HG03432 (cell line): Measurements from ENCODE around the gene GRAMD2A.

Experiments
- ATAC-seq: cut with Tn5 transposase; IDR thresholded peaks from one replicate; pipeline ENCODE4 v1.9.1; 2021; ENCODE audit warnings: mild to moderate bottlenecking, moderate library complexity; ENCODE audit not compliant: unreplicated experiment

GRAMD2A gene

DNA sequence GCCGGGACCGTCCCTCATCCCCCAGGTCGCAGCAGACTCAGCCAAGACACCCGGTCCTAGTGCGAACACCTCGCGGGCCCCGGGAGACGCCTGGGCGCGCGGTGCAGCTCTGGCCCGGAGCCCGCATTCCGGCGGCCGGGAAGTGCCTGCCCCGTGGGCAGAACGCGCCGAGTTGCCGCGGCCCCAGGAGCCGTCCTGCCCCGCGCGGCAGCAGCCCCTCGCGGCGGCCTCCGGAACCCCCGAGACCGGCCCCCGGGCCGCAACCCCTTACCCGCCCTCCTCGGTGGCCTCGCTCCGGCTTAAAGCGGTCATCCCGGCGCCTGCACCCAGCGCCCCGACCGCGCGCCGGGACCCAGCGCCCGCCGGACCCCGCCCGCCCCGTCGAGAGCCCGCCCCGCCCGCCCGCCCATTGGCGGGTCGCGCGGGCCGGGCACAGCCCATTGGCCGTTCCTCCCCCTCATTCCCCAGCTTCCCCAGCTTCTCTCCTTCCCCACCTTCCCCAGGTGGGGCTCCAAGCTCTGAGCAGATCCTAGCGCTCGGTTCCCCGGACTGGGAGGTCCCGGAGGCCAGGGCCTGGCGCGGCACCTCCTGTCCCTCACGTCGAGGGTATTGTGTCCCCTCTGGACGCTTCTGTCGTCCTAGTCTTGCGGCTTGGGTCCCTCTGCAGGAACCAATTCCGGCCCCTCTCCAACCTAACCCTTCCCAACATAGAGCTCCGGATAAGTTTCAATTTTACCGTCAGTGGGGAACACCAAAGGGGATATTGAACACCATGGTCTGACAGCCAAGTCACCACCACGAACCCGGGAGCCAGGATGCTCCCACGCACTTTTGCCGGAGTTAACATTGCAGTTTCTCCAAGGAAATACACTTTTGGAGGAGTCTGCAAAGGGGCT is at the start of gene GRAMD2A:
Gene GRAMD2A, minus strand, starts transcription at position 328 of the 896 bp plus-strand sequence.
- peak; percentile 51 for ATAC-seq

GRCh38 chr15:72242775-72243370 is 45.3 kb upstream of the GRAMD2A start:
- no peak for ATAC-seq

DNA sequence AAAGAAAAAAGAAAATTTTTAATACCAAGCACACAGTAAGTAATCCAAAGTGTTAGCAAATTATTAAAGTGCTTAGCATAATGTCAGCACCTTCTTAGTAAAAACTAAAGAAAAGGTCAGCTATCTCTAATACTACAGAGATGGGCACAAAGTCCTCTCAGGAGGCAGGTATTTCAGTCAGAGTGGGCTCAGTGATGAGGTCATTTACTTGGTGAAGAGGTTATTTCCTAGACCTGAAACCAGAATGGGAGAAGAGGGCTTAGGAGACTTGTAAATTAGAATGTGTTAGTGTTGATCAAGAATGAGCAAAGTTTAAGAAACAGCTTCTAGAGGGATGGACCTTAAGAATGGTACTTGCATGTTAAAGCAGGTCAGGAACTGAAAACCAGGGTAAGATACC is 42.1 kb upstream of the GRAMD2A start:
- ATAC-seq: no peak

DNA sequence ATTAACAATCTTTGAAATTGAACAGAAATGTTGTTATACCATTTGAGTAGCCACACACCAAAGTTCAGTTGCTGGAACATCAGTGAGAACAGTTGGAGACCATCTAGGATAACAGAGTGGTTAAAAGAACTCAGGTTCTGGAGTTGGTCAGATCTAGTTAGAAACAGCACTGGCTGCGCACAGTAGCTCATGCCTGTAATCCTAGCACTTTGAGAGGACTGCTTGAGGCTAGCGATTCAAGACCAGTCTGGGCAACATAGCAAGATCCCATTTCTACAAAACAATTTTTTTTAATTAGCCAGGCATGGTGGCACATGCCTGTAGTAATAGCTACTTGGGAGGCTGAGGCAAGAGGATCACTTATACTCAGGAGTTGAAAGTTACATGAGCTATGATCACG is 41.0 kb upstream of the GRAMD2A start:
- ATAC-seq: no peak

DNA sequence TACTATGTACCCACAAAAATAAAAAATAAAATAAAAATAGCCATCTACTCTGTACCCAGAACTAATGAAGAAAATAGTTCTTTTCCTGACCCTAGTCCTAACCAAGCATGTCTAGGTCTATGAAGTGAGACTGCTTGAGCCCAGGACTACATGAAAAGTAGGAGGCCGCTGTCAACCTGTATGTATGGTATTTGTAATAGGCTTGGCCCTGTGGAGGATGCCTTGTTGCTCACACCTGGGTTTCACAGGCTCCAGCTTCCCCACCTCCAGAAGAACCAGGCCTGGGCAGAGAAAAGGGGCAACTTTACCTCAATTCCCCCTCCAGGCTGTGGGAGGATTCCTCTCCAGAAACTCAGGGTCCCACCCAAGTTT is 40.3 kb upstream of the GRAMD2A start:
- ATAC-seq: no peak

- ATAC-seq: peak; percentile 85
These were observed 39.7 kb upstream of the GRAMD2A start for GRCh38 chr15:72237029-72237852.

DNA sequence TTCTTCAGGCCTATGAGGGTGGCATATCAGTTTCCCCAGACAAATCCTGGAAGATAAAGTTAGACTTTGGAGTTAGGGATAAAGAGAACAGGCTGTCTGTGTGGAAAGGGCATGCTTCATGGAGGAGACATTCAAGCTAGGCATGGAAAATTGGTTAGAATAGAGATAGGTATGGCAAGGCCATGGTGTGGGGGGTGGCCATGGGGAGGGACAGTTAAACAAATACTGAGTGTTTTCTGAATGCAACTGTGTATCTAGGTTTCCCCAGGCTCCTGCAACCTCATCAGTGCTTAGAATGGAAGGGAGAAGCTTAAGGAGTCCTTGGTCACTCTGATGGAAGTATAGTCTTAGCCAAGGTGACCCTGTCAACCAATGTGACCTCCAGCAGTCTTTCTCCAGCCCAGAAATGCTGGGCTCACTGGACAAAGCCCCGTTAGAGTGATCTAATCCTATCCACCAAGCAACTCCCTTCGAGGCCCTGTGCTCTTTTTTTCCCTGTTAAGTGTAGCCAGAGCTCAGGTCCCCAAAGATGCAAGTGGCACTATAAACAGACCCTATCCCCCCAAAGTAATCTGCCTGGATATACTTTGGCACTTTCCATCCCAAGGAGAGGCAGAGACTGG is 38.9 kb upstream of the GRAMD2A start:
- ATAC-seq: no peak

- no peak for ATAC-seq
These were observed 37.7 kb upstream of the GRAMD2A start for GRCh38 chr15:72235298-72235697.

DNA sequence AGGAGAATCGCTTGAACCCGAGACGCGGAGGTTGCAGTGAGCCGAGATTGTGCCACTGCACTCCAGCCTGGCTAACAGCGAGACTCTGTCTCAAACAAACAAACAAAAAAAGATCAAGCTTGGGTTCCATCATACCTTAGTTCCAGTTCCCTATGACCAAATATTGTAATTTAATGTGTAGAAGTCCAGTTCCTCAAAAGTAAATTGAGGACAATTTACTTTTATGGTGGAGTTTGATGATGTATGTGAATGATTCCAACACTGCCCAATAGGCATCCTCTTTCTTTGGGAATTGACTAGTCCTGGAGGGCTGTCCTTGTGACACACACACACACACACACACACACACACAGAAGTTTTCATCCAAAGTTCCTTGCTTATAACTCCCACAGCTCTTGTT is 36.2 kb upstream of the GRAMD2A start:
- ATAC-seq: no peak

DNA sequence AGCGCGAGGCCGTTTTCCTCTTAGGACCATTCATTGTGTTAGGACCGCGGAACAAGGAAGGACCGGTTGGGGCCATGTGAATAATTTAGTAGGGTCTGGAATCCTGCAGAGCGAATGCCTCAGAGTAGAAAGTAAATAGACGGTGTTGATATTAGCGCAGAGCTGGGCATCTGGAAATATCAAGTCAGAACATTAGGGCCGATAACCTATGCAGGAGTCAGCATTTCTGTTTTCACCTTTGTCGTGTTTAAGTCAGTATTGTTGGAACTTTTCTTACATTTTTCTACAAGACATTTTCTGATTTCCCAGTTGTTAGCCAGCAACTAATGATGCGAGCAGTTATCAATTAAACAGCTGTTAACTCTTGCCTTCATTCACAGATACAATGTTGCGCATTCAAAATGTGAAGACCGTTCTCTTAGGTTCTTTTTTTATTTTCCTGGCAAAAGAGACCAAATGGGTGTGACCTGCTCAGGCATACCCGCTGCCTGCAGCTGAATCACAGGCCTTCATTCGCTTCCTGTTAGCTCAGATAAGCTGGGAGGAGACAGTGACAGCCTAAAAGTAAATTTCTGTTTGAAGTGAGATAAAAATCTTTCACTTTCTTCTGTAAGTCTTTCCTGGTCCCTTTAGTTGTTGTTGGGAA is 34.4 kb upstream of the GRAMD2A start:
- peak; percentile 0 for ATAC-seq

DNA sequence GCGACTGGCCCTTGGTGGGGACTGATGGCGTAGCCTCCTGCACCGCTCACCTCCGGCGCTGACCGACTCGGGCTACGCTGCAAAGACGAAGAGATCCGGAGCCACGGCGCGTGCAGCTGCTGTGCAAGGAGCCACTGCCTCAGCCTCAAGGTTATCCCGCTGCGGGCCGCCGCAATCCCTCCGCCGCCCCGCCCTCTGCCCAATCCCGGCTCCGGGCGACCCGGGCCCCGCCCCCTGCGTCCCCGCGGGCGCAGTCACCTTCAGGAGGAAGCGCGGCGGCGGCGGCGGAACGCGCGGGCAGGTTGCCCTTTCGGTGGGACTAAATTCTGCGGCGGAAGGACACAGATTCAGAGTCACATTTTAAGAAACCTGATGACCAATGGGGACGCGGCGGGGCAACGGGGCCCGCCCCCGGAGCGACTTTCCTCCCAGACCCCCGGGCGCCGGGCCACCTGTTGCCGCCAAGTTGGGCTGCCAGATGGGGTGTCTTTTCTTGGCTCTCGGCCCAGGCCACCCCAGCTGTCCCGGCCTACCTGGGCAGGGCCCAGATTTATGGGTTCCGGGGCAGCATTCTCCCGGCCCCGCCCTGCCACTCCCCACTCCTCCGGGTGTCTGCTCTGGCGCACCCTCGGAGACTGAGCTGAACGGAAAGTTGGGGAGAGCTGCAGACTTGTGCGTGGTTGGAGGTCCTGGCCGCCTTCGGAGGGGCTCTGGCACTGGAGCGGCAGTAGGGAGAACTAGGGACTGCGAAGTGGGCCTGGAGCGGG is 33.7 kb upstream of the GRAMD2A start, which contains the start of gene PKM:
Gene PKM, minus strand, starts transcription at position 125 of the 767 bp plus-strand sequence. CDS start 12,093 bp downstream, outside the sequence.
- ATAC-seq: peak; percentile 46

- no peak for ATAC-seq
These were observed 32.8 kb upstream of the GRAMD2A start for GRCh38 chr15:72230197-72231065.

- ATAC-seq: no peak
These were observed 32.3 kb upstream of the GRAMD2A start for GRCh38 chr15:72229947-72230196.

DNA sequence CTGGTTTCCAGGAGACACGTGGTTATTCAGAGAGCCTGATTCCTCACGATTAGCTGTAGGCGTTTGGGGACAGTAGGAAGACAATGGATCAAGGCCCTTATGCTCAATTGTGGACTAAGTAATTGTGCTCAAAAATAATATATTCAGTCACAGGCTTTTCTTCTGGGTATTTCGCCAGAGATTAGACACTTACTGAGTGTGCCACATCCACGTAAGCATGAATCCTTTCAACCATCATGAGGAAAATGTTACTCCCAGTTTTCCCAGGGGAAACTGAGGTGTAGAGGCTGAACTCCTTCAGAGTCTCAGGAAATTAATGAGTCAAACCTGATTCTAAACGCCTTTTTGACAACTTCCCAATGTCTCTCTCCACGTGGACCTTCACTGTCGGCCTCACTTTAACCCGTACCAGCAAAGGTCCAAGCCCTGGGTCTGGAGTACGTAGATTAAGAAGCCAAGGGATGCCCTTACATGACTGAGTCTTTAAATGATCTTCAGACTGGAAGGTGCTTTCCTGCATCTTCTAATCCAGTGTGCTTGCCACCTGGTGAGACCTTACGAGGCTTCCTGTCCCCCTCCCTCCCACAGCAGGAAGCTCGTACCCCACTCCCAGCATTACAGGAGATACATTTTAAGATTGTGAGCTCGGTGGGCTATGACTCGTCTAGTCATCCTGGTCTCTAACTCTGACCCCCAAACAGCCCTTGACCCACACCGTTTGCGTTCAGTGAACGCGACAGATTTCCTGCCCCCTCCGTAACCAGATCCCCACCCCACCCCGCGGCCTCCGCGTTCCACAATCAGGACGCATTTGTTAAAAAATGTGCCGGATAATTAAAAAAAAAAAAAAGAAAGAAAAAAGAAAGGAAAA is 31.7 kb upstream of the GRAMD2A start:
- no peak for ATAC-seq

DNA sequence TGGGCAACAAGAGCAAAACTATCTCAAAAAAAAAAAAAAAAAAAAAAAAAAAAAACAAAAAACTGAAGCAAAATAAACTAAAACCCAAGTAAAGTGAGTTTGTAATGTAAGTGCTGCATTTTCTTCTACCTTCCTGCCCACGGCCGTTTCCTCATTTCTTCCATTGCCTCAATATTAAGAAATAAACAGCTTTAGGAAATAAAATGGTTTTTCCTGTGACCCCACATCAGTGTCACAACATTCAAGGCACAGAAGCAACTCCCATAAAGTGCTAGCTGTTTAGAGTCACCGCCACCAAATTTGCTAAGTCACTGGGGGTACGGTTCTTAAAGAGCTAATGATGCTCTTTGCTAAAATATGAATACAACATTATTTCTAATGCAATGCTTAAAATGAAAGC is 30.1 kb upstream of the GRAMD2A start:
- ATAC-seq: no peak

- no peak for ATAC-seq
These were observed 29.6 kb upstream of the GRAMD2A start for GRCh38 chr15:72227192-72227586.

GRCh38 chr15:72223278-72223677 is 25.7 kb upstream of the GRAMD2A start:
- ATAC-seq: no peak

GRCh38 chr15:72222393-72222792 is 24.8 kb upstream of the GRAMD2A start:
- ATAC-seq: no peak
